ENCODE results near the gene PTPN4. TPM values are rescaled to one million over a fixed set of nuclear protein-coding genes. Genes with fewer than 3 reads are reported as not detected.

PTPN4 gene
- total RNA-seq, 1 experiment from 2014 or later = 12.9 TPM

GRCh38 chr2:119732601-119733164 is 27.0 kb upstream of the PTPN4 start:
- DNase-seq (ENCODE audit: low read depth) = no peak

DNA sequence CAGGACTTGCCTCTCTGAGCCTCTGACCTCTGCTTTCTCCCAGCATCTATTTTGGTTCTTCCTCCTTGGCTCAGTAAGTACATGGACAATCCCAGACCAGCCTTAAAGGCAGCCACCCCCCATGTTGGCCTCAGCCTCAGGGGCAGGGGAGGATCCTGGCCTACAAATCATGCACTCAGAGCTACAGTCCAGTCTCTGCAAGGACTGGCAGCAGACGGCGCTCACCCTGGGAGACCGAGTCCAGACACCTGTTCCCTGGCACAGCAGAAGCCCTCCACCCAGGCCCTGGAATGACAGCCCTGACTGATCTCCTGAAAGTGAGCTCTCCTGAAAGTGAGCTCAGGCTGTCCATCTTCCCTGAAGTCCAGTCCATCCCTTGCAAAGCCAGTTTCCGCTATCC is 25.7 kb upstream of the PTPN4 start:
- DNase-seq (ENCODE audit: low read depth) = no peak

DNA sequence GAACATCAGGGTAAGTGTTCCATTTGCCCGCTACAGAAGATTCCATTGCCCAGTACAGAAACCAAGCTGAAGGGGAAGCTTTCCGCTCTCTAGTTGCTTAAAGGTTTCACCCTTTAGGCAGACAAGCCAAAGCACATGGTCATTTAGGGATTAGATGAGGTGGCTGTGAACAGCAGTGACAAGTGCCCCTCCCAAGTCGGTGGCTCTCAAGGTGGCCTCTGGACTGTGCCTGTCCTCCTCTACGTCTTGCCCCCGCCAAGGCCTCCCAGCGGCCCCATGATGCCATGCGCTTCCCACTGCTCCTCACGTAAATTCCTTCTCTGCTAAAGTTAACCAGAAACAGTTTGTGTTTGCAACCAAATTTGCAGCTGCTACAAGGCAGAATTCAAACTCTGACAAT is 24.2 kb upstream of the PTPN4 start:
- no peak for DNase-seq (ENCODE audit: low read depth)

DNA sequence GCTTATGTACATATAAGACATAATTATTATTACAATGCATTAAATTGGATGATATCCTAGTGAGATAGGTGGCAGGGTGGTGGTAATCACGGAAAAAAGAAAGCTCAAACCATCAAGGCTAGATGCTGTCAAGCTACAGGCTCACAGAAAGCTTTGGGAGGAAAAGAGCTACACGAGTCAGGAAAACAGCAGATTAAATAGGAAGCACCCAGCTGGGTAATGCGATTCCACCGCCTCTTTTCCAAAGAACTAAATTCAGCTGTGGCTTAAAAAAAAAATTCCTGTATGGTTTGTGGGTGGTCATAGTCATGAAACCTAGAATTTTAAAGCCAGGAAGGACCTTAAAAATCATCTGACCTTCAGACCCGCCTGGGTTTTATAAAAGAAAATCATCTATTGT is 23.7 kb upstream of the PTPN4 start:
- DNase-seq (ENCODE audit: low read depth) = no peak

- no peak for DNase-seq (ENCODE audit: low read depth)
Measured at GRCh38 chr2:119739580-119740255, 20.0 kb upstream of the PTPN4 start.

DNA sequence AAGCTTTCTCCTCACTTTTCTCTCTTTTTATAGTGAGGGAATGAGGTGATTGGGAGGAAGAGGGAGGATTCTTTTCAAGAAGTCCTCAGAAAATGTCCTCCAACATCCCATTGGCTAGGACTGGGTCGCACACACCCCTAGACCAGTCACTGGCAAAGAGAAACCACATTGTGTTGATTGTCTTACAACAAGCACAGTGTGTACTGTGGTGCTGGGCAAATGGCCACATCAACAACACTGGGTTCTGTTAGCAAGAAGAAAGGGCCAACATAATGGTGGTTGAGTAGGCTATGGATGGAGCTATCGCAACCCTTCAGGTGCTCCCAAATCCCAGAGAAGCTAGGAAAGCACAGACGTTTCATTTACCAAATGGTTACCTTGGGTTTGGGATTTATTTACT is 18.7 kb upstream of the PTPN4 start:
- DNase-seq (ENCODE audit: low read depth) = no peak

GRCh38 chr2:119741868-119742267 is 17.9 kb upstream of the PTPN4 start:
- DNase-seq (ENCODE audit: low read depth) = no peak

DNA sequence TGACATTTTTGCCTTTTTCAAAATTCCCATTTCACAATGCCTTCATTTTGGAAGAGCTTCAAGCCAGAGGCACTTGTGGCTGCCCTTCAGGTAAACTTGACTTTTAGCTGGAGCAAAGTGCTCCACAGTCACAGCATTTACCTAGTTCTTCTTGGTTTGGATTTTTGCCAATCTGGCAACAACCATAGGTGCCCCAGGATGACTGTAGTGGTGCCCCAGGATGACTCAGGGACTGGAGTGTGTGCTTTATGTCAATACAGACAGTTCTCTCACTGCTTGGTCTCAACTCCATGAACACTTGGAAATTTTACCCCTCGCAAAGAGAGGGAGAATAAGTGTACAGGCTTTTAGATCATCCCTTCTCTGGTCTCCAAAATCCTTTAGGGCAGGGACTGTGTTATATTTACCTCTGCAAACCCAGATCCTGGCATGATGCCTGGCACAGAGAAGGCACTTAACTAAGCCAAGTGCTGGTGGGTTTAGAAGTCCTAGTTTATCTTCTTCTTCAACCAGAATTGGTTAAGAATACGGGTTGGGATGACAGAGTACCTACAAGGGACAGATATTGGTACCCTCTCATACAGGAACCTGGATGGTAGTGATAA is 15.3 kb upstream of the PTPN4 start:
- DNase-seq (ENCODE audit: low read depth) = peak; percentile 82

DNA sequence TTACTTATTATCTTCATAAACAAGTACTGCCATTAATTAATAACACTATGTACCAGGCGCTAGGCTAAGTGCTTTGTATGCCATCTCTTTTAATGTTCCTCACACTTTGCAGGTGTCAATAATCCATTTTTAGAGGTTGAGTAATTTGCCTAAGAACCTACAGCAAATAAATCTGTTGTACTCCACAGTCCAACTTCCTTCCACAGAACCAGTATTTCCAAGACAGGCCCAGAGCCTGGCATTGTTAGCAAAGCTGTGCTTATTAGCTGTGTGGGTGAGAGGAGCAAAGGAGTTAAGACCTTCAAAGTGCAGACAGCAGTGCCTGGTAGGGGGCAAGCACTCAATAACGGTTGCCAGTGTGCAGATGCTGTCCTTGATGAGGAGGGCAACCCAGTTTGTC is 14.2 kb upstream of the PTPN4 start:
- DNase-seq (ENCODE audit: low read depth) = no peak

DNA sequence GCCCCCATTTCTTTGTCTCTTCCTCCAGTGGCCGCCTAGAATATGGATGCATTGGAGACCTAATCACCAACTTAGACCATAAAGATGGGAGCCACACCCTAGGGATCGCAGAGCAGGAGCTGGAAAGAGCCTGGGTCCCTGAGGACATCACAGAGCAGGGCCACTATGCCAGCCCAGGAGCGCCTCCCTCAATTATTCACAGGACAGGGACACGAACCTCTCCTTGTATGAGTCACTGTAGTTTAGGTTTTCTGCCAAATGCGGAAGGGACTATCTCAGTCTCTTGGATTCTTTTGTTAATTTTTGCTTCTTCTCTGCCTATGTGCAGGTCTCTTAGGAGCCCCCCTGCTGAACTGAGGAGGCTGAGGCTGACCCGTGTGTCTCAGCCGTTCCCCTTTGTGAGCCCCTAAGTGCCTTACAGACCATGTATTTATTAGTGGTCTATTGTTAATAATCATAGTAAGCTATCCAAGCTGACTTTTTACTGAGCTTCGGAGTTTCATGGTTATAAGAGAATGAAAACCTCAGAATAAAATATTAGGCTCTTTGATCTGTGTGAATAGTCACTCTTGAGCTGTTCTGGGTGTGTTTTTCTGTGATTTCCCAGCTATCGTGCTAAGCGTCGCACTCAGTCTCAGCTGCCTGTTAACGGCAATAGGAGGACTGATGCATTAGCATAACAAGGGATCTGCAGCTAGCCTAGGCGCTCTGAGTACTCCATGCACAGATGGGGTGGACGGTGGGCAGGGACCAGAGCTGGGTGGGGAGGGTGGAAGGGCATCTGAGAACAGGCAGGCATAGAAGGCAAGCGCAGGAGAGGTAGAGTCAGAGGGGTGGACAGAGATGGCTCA is 12.7 kb upstream of the PTPN4 start:
- peak; percentile 40 for DNase-seq (ENCODE audit: low read depth)

GRCh38 chr2:119748135-119748534 is 11.6 kb upstream of the PTPN4 start:
- DNase-seq (ENCODE audit: low read depth) = no peak

- peak; percentile 81 for DNase-seq (ENCODE audit: low read depth)
Measured at GRCh38 chr2:119749477-119750012, 10.2 kb upstream of the PTPN4 start.

DNA sequence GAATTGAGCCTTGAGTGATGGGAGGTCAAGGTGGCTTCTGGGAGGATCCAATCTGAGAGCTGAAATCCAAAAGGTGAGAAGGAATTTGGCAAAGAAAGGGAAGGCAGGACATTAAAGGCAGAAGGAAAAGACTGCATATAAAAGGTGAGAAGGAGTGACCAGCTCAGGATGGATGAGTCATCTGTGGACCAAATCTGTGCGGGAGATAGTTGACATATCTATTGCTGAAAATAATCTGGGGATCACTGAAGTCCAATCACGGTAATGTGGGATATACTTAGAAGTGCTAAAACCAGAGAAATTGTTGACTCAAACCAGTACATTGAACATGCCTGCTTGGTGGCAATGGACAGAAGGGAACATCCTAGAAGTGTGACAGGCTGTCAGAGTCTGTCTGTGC is 8.0 kb upstream of the PTPN4 start:
- DNase-seq (ENCODE audit: low read depth) = peak; percentile 31

DNA sequence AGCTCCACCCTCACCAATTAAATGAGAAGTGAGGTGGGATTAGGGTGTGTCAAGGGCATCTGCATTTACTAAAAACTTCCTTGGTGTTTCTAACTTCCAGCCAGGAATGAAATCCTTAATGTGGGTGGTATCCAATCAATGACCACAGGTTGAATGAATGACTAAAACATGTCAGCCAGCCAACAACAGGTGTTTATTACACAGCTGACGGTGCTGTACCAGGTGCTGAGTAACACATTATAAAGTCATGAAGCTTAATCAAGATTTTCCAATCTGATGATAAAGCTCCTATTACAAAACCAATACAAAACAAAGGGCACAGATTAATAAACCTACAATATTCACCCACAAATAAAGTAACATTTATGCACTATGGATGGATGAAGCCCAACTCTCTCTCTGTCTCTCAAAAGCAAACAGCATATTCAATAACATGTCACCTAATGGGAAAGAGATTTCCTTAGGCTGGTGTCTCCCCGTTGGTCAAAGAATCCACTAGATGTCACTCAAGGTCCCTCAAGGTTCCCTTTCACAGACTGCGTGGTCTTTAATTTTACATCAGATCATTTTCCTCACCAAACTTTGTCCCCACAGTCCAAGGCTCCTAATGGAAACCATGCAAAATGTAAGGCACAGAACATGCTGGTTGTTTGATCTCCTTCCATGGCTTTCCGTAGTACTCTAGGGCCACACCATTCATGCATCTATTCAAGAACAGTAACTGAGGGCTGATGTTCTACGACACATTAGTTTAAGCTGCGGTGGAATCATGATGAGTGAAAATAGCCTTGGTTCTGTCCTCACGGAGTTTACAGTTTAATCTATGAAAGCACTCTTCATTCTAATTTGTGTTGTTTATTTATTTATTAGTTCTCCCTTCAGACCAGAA is 6.4 kb upstream of the PTPN4 start:
- DNase-seq (ENCODE audit: low read depth) = peak; percentile 41

GRCh38 chr2:119753930-119754321 is 5.8 kb upstream of the PTPN4 start:
- no peak for DNase-seq (ENCODE audit: low read depth)

DNA sequence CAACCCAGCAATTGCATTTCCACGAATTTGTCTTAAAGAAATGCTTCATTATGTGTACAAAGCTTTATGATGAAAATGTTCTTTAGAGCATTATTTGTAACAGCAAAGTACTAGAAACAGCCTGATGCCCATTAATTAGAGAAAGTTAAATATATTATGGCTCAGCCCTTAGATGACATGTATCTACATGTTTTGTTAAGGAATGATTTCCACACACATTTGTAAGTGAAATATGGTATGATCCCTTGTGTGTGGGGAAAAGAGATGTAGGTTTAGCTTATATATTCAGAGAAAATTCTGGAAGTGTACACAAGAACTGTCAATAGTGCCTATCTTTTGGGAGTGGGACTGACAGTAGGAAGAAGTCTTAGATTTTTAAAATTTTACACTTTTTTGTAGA is 3.8 kb upstream of the PTPN4 start:
- no peak for DNase-seq (ENCODE audit: low read depth)

GRCh38 chr2:119756837-119757236 is 2.9 kb upstream of the PTPN4 start:
- DNase-seq (ENCODE audit: low read depth) = peak; percentile 79

- no peak for DNase-seq (ENCODE audit: low read depth)
Measured at GRCh38 chr2:119758881-119759450, 756 bp upstream of the PTPN4 start.

GRCh38 chr2:119760237-119760955 is 674 bp downstream of the PTPN4 start:
- DNase-seq (ENCODE audit: low read depth) = no peak

GRCh38 chr2:119760956-119761275 is 1.2 kb downstream of the PTPN4 start:
- peak; percentile 34 for DNase-seq (ENCODE audit: low read depth)
